SK-N-SH treated with all-trans-retinoic acid at 6 μM for 48 hours (cell line): Measurements from ENCODE around the gene PLPPR5.
"Not testable (repeated sequence)": the region's sequence is repeated elsewhere in the genome, so short reads cannot be mapped to it uniquely, and the experiment has no call there.

Experiments used
- ATAC-seq: fragments of 200-7000 bp; cut with Tn5 transposase; 3 replicates; pipeline ENCODE4 v1.9.1; 2020; ENCODE audit warnings: mild to moderate bottlenecking, moderate library complexity
- ARNTL ChIP-seq: fragments of 450-650 bp; formaldehyde crosslinking; IDR thresholded peaks from 2 replicates; pipeline ENCODE4 v1.5.0; 2020; ENCODE audit warnings: low read depth, mild to moderate bottlenecking, moderate library complexity, borderline replicate concordance
- BACH2 ChIP-seq: fragments of 250-450 bp; sonication (Bioruptor Pico); IDR thresholded peaks from 2 replicates; pipeline ENCODE4 v1.9.0; 2021; ENCODE audit warnings: mild to moderate bottlenecking, borderline replicate concordance
- ESRRG ChIP-seq: fragments of 250-450 bp; sonication (Bioruptor Pico); IDR thresholded peaks from 2 replicates; pipeline ENCODE4 v1.6.1; 2021; ENCODE audit warnings: mild to moderate bottlenecking
- GLIS3 ChIP-seq: fragments of 250-450 bp; sonication (Bioruptor Pico); IDR thresholded peaks from 2 replicates; pipeline ENCODE4 v1.5.0; 2020; ENCODE audit warnings: mild to moderate bottlenecking, moderate library complexity
- ISL1 ChIP-seq: fragments of 250-450 bp; sonication (Bioruptor Pico); IDR thresholded peaks from 2 replicates; pipeline ENCODE4 v2.1.2; 2022; ENCODE audit warnings: mild to moderate bottlenecking, moderate library complexity
- POU6F1 ChIP-seq: fragments of 250-450 bp; sonication (Bioruptor Pico); IDR thresholded peaks from 2 replicates; pipeline ENCODE4 v1.8.0; 2021; ENCODE audit warnings: low read depth, mild to moderate bottlenecking, moderate library complexity, borderline replicate concordance
- PPARA ChIP-seq: fragments of 250-450 bp; sonication (Bioruptor Pico); IDR thresholded peaks from 2 replicates; pipeline ENCODE4 v1.5.0; 2020; ENCODE audit warnings: mild to moderate bottlenecking, borderline replicate concordance
- RARB ChIP-seq: fragments of 250-450 bp; sonication (Bioruptor Pico); IDR thresholded peaks from 2 replicates; pipeline ENCODE4 v1.8.0; 2021; ENCODE audit warnings: mild to moderate bottlenecking, moderate library complexity
- SNAI2 ChIP-seq: fragments of 250-450 bp; sonication (Bioruptor Pico); IDR thresholded peaks from 2 replicates; pipeline ENCODE4 v1.5.0; 2020; ENCODE audit warnings: mild to moderate bottlenecking, moderate library complexity
- TCF4 ChIP-seq: fragments of 250-450 bp; sonication (Bioruptor Pico); IDR thresholded peaks from 2 replicates; pipeline ENCODE4 v1.8.0; 2021; ENCODE audit warnings: mild to moderate bottlenecking, moderate library complexity, borderline replicate concordance
- TOX ChIP-seq: fragments of 250-450 bp; sonication (Bioruptor Pico); IDR thresholded peaks from 2 replicates; pipeline ENCODE4 v1.8.0; 2021; ENCODE audit warnings: mild to moderate bottlenecking, moderate library complexity, borderline replicate concordance
- ZC3H10 ChIP-seq: fragments of 250-450 bp; sonication (Bioruptor Pico); IDR thresholded peaks from 2 replicates; pipeline ENCODE4 v1.5.1; 2021; ENCODE audit warnings: mild to moderate bottlenecking, moderate library complexity
- ZFP3 ChIP-seq: fragments of 250-450 bp; sonication (Bioruptor Pico); IDR thresholded peaks from 2 replicates; pipeline ENCODE4 v1.5.0; 2020; ENCODE audit warnings: mild to moderate bottlenecking, moderate library complexity
- ZFP30 ChIP-seq: fragments of 450-650 bp; formaldehyde crosslinking; IDR thresholded peaks from 2 replicates; pipeline ENCODE4 v1.5.0; 2022; ENCODE audit warnings: mild to moderate bottlenecking, moderate library complexity
- ZNF565 ChIP-seq: fragments of 450-650 bp; formaldehyde crosslinking; conservative IDR thresholded peaks from 2 replicates; pipeline ENCODE4 v1.5.0; 2020; ENCODE audit warnings: low read depth, mild to moderate bottlenecking, moderate library complexity
- ZNF70 ChIP-seq: fragments of 450-650 bp; formaldehyde crosslinking; IDR thresholded peaks from 2 replicates; pipeline ENCODE4 v1.5.0; 2020; ENCODE audit warnings: mild to moderate bottlenecking, moderate library complexity
- TF ChIP-seq, protein P1 (sequence below): fragments of 250-450 bp; sonication (Bioruptor Pico); IDR thresholded peaks from 2 replicates; pipeline ENCODE4 v1.5.1; 2020; ENCODE audit warnings: low read depth, mild to moderate bottlenecking, moderate library complexity
- TF ChIP-seq, protein P2 (sequence below): fragments of 250-450 bp; sonication (Bioruptor Pico); IDR thresholded peaks from 2 replicates; pipeline ENCODE4 v1.8.0; 2020; ENCODE audit warnings: mild to moderate bottlenecking, moderate library complexity, borderline replicate concordance
- TF ChIP-seq, protein P3 (sequence below): fragments of 250-450 bp; sonication (Bioruptor Pico); IDR thresholded peaks from 2 replicates; pipeline ENCODE4 v1.5.1; 2021; ENCODE audit warnings: mild to moderate bottlenecking, moderate library complexity

PLPPR5 gene

DNA sequence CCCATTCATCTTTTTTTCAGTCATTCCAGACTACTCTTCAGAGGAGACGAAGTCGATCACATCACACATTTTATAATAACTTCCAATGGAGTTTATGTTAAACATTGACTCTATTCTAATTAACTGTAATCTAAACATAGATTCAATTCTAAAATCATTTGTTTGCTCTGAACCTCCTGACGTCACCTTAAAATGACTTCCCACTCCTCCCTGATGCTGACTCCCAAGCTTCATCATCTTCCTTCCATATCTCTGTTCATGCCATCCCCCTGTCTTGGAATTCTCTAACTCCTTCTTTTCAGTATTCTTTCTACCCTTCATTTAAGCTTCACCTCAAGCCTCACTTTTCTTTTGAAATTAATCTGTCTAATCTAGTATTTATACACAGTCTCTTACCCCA lies 45.1 kb upstream of the PLPPR5 start:
- TF ChIP-seq ZFP30 (no peak), TCF4 (CRISPR knock-in tag) (no peak)
- ATAC-seq, result no peak

GRCh38 chr1:99036746-99037145 lies 32.1 kb upstream of the PLPPR5 start:
- not testable (repeated sequence) for ATAC-seq

- ATAC-seq, result no peak
- TF ChIP-seq PPARA (CRISPR knock-in tag) (no peak), TCF4 (CRISPR knock-in tag) (no peak; the same call in 1 of the 2 replicates), ZNF70 (no peak)
These were observed 13.7 kb upstream of the PLPPR5 start for GRCh38 chr1:99018313-99018712.

DNA sequence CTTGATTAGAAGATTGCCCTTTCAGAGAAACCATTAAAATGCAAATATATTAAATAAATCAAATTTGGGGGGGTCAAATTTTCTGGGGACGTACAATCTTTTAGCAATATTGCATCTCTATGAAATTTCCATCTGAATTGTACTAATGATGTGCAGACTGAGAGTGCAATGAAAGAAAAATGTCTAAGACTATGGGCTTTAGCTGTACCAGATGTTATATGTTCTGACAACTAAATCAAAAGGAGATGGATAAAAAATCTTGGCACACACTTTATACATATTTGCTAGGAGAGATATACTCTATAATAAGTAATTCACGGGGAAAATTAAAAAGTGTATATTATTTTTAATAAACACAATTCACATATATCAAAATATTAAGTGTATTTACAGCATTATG lies 13.0 kb upstream of the PLPPR5 start:
- no peak for TF ChIP-seq GLIS3
- TF ChIP-seq TCF4 (CRISPR knock-in tag), result no peak
- no peak for TF ChIP-seq TOX (CRISPR knock-in tag)
- no peak for TF ChIP-seq ARNTL (CRISPR knock-in tag)
- no peak for TF ChIP-seq ZNF70
- TF ChIP-seq ZFP30, result no peak
- TF ChIP-seq, protein P1, sequence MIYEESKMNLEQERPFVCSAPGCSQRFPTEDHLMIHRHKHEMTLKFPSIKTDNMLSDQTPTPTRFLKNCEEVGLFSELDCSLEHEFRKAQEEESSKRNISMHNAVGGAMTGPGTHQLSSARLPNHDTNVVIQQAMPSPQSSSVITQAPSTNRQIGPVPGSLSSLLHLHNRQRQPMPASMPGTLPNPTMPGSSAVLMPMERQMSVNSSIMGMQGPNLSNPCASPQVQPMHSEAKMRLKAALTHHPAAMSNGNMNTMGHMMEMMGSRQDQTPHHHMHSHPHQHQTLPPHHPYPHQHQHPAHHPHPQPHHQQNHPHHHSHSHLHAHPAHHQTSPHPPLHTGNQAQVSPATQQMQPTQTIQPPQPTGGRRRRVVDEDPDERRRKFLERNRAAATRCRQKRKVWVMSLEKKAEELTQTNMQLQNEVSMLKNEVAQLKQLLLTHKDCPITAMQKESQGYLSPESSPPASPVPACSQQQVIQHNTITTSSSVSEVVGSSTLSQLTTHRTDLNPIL, result no peak
- TF ChIP-seq BACH2 (CRISPR knock-in tag), result no peak
- TF ChIP-seq SNAI2, result no peak
- TF ChIP-seq, all 23 proteins: peak for 0
- ATAC-seq, result no peak

- no peak for ATAC-seq
- TF ChIP-seq PPARA (CRISPR knock-in tag), result no peak
- TF ChIP-seq, protein P2, sequence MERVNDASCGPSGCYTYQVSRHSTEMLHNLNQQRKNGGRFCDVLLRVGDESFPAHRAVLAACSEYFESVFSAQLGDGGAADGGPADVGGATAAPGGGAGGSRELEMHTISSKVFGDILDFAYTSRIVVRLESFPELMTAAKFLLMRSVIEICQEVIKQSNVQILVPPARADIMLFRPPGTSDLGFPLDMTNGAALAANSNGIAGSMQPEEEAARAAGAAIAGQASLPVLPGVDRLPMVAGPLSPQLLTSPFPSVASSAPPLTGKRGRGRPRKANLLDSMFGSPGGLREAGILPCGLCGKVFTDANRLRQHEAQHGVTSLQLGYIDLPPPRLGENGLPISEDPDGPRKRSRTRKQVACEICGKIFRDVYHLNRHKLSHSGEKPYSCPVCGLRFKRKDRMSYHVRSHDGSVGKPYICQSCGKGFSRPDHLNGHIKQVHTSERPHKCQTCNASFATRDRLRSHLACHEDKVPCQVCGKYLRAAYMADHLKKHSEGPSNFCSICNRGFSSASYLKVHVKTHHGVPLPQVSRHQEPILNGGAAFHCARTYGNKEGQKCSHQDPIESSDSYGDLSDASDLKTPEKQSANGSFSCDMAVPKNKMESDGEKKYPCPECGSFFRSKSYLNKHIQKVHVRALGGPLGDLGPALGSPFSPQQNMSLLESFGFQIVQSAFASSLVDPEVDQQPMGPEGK, result no peak
- TF ChIP-seq ARNTL (CRISPR knock-in tag), result no peak
- TF ChIP-seq ZC3H10 (CRISPR knock-in tag), result no peak
- TF ChIP-seq, protein P1, result no peak
- TF ChIP-seq, protein P3, sequence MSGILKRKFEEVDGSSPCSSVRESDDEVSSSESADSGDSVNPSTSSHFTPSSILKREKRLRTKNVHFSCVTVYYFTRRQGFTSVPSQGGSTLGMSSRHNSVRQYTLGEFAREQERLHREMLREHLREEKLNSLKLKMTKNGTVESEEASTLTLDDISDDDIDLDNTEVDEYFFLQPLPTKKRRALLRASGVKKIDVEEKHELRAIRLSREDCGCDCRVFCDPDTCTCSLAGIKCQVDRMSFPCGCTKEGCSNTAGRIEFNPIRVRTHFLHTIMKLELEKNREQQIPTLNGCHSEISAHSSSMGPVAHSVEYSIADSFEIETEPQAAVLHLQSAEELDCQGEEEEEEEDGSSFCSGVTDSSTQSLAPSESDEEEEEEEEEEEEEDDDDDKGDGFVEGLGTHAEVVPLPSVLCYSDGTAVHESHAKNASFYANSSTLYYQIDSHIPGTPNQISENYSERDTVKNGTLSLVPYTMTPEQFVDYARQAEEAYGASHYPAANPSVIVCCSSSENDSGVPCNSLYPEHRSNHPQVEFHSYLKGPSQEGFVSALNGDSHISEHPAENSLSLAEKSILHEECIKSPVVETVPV (CRISPR knock-in tag), result no peak
- no peak for TF ChIP-seq ZFP30
- TF ChIP-seq ESRRG, result no peak
- TF ChIP-seq ZNF565 (CRISPR knock-in tag), result no peak
- TF ChIP-seq BACH2 (CRISPR knock-in tag), result no peak
- no peak for TF ChIP-seq ISL1 (CRISPR knock-in tag)
- no peak for TF ChIP-seq POU6F1 (CRISPR knock-in tag)
- no peak for TF ChIP-seq RARB
- TF ChIP-seq ZNF70, result no peak
- no peak for TF ChIP-seq TCF4 (CRISPR knock-in tag)
- no peak for TF ChIP-seq SNAI2
- TF ChIP-seq ZFP3 (CRISPR knock-in tag), result no peak
These were observed 6.0 kb upstream of the PLPPR5 start for GRCh38 chr1:99010679-99011078.
